HepG2 (cell line): ENCODE results near the gene SPATA21. TPM values are rescaled to one million over a fixed set of nuclear protein-coding genes. Genes with fewer than 3 reads are reported as not detected.

ENCODE experiments used
- CREB3 ChIP-seq: sonication (generic); formaldehyde crosslinking; IDR thresholded peaks from 2 replicates; pipeline ENCODE4 v1.5.0; 2020; ENCODE audit warnings: missing genetic modification reagents
- FOSL2 ChIP-seq: sonication (generic); formaldehyde crosslinking; IDR thresholded peaks from 2 replicates; pipeline ENCODE4 v1.4.0; 2020; ENCODE audit warnings: missing genetic modification reagents
- FOXP4 ChIP-seq: sonication (generic); formaldehyde crosslinking; IDR thresholded peaks from 2 replicates; pipeline ENCODE4 v1.4.0; 2020; ENCODE audit warnings: missing genetic modification reagents
- HNF4G ChIP-seq, 2 experiments: sonication (generic) in 1 of 2; formaldehyde crosslinking in 1 of 2; IDR thresholded peaks; 2 replicates each; pipeline versions ENCODE4 v1.4.0 to v1.6.1; 2011 to 2020; ENCODE audit warnings: borderline replicate concordance in 2 of 2, low read depth in 2 of 2, mild to moderate bottlenecking in 2 of 2, low read length in 1 of 2, missing genetic modification reagents in 1 of 2, moderate library complexity in 1 of 2
- HNRNPK ChIP-seq: fragments of 200-400 bp; formaldehyde crosslinking; IDR thresholded peaks from 2 replicates; pipeline ENCODE4 v1.6.1; 2018; ENCODE audit warnings: low read length, low read depth, moderate library complexity, mild to moderate bottlenecking; ENCODE audit not compliant: poor library complexity, severe bottlenecking
- KMT2B ChIP-seq: IDR thresholded peaks from 2 replicates; pipeline ENCODE4 v1.6.1; 2016; ENCODE audit warnings: missing genetic modification reagents, missing compliant biosample characterization
- MBD4 ChIP-seq: IDR thresholded peaks from 2 replicates; pipeline ENCODE4 v1.6.1; 2012; ENCODE audit warnings: low read length, inconsistent platforms, borderline replicate concordance
- SP2 ChIP-seq: sonication (generic); formaldehyde crosslinking; IDR thresholded peaks from 2 replicates; pipeline ENCODE4 v1.5.1; 2020; ENCODE audit warnings: mild to moderate bottlenecking, missing genetic modification reagents
- SPEN ChIP-seq: sonication (generic); formaldehyde crosslinking; IDR thresholded peaks from 2 replicates; pipeline ENCODE4 v1.5.1; 2020; ENCODE audit warnings: low read depth, mild to moderate bottlenecking, missing genetic modification reagents
- SRSF4 ChIP-seq: fragments of 200-400 bp; formaldehyde crosslinking; IDR thresholded peaks from one replicate; pipeline ENCODE4 v1.6.1; 2018; ENCODE audit warnings: mild to moderate bottlenecking, low read depth, low read length, moderate library complexity; ENCODE audit not compliant: poor library complexity, severe bottlenecking
- THAP9 ChIP-seq: sonication (generic); formaldehyde crosslinking; IDR thresholded peaks from 2 replicates; pipeline ENCODE4; 2020; ENCODE audit warnings: missing genetic modification reagents, mild to moderate bottlenecking, borderline replicate concordance
- TP53 ChIP-seq: sonication (generic); formaldehyde crosslinking; conservative IDR thresholded peaks from 2 replicates; pipeline ENCODE4 v1.4.0; 2020; ENCODE audit warnings: missing genetic modification reagents
- ZFP36L2 ChIP-seq: sonication (generic); formaldehyde crosslinking; IDR thresholded peaks from 2 replicates; pipeline ENCODE4 v1.4.0; 2020; ENCODE audit warnings: missing genetic modification reagents
- ZFY ChIP-seq: sonication (generic); formaldehyde crosslinking; IDR thresholded peaks from 2 replicates; pipeline ENCODE4 v1.4.0; 2020; ENCODE audit warnings: missing genetic modification reagents
- ZNF12 ChIP-seq: sonication (generic); formaldehyde crosslinking; IDR thresholded peaks from 2 replicates; pipeline ENCODE4 v1.5.0; 2020; ENCODE audit warnings: missing genetic modification reagents
- ZNF224 ChIP-seq: sonication (generic); formaldehyde crosslinking; IDR thresholded peaks from 2 replicates; pipeline ENCODE4 v1.5.0; 2020; ENCODE audit warnings: mild to moderate bottlenecking, missing genetic modification reagents
- ZNF44 ChIP-seq: sonication (generic); formaldehyde crosslinking; IDR thresholded peaks from 2 replicates; pipeline ENCODE4 v1.5.1; 2020; ENCODE audit warnings: mild to moderate bottlenecking, missing genetic modification reagents
- ZNF782 ChIP-seq: sonication (generic); formaldehyde crosslinking; IDR thresholded peaks from 2 replicates; pipeline ENCODE4 v1.4.0; 2020; ENCODE audit warnings: missing genetic modification reagents, mild to moderate bottlenecking, borderline replicate concordance
- polyA plus RNA-seq, 8 experiments: library from polyadenylated mRNA; depleted of rRNA in 3 of 8; stranded (reverse) in 7 of 8; unstranded in 1 of 8; fragments of >200 nt; fragmentation: Illumina TruSeq in 4 of 8; extraction: Trizol in 4 of 8; gene quantifications; 2 replicates each; pipeline versions ENCODE4 v1.2.1 to v1.2.3, GENCODE V29; 2011 to 2016; ENCODE audit warnings: low read depth in 4 of 8, missing spikeins in 1 of 8, mixed read lengths in 1 of 8; ENCODE audit not compliant: insufficient read depth in 1 of 8
- total RNA-seq, 5 experiments: library from RNA; depleted of rRNA; stranded (reverse); fragments of >200 nt; fragmentation: Illumina TruSeq; extraction: Trizol; gene quantifications; 2 replicates each; pipeline ENCODE4 v1.2.3, GENCODE V29; 2016; ENCODE audit warnings: low read depth in 1 of 5
- TF ChIP-seq, protein P1 (sequence below): sonication (generic); formaldehyde crosslinking; IDR thresholded peaks from 2 replicates; pipeline ENCODE4 v1.4.0; 2020; ENCODE audit warnings: missing genetic modification reagents
- TF ChIP-seq, protein P2 (sequence below): sonication (generic); formaldehyde crosslinking; IDR thresholded peaks from 2 replicates; pipeline ENCODE4 v1.4.0; 2020; ENCODE audit warnings: missing genetic modification reagents

The SPATA21 gene
- total and polyA plus RNA-seq, 2 of the 13 experiments (the other 11 are each of a cell fraction or from before 2014, with no cell fraction given) = 0.80 to 1.4 TPM

GRCh38 chr1:16351994-16352841, 85.0 kb downstream of the SPATA21 start, which contains the start of gene FBXO42 (continued):
- TF ChIP-seq FOXP4 = peak; percentile 24; the same call in 1 of the 2 replicates
- peak; percentile 86 for TF ChIP-seq KMT2B (CRISPR knock-in tag)
- TF ChIP-seq ZNF44 = 0 out of 2 replicates have a peak, but pooled peaks have one; percentile 27
- peak; percentile 83; the same call in 1 of the 2 replicates for TF ChIP-seq SPEN (CRISPR knock-in tag)
- TF ChIP-seq FOSL2 (CRISPR knock-in tag) = no peak
- no peak for TF ChIP-seq ZFP36L2 (CRISPR knock-in tag)
- TF ChIP-seq HNF4G (IDR thresholded peaks at IDR 0.05; ENCODE audit: borderline replicate concordance, low read depth, low read length) = no peak
- no peak; the same call in 1 of the 2 replicates for TF ChIP-seq HNF4G (CRISPR knock-in tag; IDR thresholded peaks at IDR 0.05; ENCODE audit: borderline replicate concordance, low read depth)
- no peak for TF ChIP-seq TP53 (CRISPR knock-in tag)
- peak; percentile 53; the same call in 1 of the 2 replicates for TF ChIP-seq ZNF224
- TF ChIP-seq HNRNPK = peak; percentile 58
- TF ChIP-seq, protein P1, sequence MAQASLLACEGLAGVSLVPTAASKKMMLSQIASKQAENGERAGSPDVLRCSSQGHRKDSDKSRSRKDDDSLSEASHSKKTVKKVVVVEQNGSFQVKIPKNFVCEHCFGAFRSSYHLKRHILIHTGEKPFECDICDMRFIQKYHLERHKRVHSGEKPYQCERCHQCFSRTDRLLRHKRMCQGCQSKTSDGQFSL = no peak
- TF ChIP-seq ZNF12 = no peak
- peak; percentile 98 for TF ChIP-seq ZFY (CRISPR knock-in tag)
- TF ChIP-seq CREB3 (CRISPR knock-in tag) = peak; percentile 63; the same call in 1 of the 2 replicates
- no peak for TF ChIP-seq MBD4
- TF ChIP-seq SRSF4 = no peak
- peak; percentile 88; the same call in 1 of the 2 replicates for TF ChIP-seq ZNF782 (CRISPR knock-in tag)
- TF ChIP-seq THAP9 (CRISPR knock-in tag) = no peak; the same call in 1 of the 2 replicates
- no peak; the same call in 1 of the 2 replicates for TF ChIP-seq SP2 (CRISPR knock-in tag)
- TF ChIP-seq, protein P2, sequence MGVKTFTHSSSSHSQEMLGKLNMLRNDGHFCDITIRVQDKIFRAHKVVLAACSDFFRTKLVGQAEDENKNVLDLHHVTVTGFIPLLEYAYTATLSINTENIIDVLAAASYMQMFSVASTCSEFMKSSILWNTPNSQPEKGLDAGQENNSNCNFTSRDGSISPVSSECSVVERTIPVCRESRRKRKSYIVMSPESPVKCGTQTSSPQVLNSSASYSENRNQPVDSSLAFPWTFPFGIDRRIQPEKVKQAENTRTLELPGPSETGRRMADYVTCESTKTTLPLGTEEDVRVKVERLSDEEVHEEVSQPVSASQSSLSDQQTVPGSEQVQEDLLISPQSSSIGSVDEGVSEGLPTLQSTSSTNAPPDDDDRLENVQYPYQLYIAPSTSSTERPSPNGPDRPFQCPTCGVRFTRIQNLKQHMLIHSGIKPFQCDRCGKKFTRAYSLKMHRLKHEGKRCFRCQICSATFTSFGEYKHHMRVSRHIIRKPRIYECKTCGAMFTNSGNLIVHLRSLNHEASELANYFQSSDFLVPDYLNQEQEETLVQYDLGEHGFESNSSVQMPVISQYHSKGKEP (CRISPR knock-in tag) = no peak
